ENCODE results near the gene BRF1. TPM values are rescaled to one million over a fixed set of nuclear protein-coding genes. Genes with fewer than 3 reads are reported as not detected.
A peak's percentile ranks its signal among the peaks of the same experiment; 100 is the strongest.

BRF1 gene
- total and polyA plus RNA-seq, 8 donors: 13.6 to 50.2 (median 20.4) TPM

DNA sequence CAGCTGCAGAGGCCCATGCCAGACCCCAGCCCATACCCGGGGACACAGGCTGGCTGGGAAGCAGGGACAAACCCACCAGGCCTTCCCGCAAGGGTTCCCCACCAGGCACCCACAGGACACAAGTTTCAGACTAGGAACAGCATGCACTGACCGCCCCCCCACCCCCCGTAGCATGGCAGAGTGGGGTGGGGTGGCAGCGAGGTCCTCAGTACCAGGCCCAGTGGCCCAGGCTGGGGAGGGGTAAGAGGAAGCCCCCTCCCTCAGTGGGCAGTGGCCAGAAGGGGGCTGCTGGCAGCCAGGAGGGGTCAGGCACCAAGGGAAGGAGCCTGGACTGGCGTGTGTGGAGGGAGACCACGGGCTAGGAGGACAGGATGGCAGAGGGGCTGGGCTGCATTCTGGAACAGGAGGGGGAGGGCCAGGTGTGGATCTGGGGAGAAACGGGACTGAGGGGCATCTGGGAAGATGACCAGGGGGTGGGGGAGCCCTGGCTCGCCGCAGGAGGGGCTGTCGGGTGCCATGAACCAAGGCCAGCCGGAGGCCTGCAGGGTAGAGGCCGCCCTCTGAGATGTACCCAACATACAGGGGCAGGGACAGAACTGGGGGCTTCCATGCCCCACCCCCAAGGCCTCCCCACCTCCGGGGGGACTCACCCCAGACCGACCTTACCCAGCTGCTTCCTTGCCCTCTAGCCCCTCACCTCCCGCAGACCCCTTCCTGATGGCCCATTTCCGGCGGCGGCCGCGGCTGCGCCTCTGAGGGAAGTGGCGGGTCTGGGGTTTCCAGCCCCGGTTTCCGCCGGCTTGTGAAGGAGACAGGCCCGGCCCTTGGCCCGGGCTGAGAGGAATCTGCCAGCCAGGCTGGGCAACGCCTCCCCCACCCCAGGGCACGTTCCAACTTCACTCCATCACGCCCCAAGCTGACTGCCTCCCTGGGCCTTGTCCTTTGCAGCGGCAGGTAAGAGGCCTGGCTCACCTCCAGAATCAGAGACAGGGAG is 126.6 kb downstream of the BRF1 start:
- Histone ChIP-seq H3K27ac (no peak overlapping the region), H3K36me3 (no peaks in the 10 kb centered on the region), H3K27me3 (no peaks in the 10 kb centered on the region), H3K4me3 (no peak overlapping the region), H3K9me3 (no peaks in the 10 kb centered on the region), H3K4me1 (peaks cover 14 to 21% (median 19%) of the 10 kb centered on the region in 3 donors)
- TF ChIP-seq, protein P1, sequence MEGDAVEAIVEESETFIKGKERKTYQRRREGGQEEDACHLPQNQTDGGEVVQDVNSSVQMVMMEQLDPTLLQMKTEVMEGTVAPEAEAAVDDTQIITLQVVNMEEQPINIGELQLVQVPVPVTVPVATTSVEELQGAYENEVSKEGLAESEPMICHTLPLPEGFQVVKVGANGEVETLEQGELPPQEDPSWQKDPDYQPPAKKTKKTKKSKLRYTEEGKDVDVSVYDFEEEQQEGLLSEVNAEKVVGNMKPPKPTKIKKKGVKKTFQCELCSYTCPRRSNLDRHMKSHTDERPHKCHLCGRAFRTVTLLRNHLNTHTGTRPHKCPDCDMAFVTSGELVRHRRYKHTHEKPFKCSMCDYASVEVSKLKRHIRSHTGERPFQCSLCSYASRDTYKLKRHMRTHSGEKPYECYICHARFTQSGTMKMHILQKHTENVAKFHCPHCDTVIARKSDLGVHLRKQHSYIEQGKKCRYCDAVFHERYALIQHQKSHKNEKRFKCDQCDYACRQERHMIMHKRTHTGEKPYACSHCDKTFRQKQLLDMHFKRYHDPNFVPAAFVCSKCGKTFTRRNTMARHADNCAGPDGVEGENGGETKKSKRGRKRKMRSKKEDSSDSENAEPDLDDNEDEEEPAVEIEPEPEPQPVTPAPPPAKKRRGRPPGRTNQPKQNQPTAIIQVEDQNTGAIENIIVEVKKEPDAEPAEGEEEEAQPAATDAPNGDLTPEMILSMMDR (IDR thresholded peaks at IDR 0.05): no peak
- ATAC-seq (no peak), DNase-seq (no peak), FAIRE-seq (no peak)
- WGBS, 2 donors: 73 to 81% methylated on average over 30 to 32 of the region's 32 CpGs
- intact Hi-C loops (cut with DNase I): no loop called here

DNA sequence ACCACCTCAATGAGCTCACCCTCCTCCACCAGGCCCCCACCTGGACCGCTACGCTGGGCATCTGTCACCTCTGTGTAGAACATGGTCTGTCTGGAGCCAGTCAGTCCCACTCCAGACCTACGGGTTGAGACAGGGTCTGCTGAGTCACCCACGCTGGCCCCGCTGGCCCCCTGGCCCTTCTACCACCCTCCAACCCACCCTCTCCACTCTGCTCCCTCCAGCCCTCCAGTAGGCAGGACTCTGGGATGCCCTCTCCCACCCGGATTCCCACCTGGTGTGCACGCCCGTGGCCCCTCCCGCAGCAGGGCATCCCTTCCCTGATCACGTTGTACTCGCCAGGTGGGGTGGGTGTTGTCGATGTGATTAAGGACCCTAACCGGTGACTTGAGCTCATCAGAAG is 127.7 kb downstream of the BRF1 start:
- no peak overlapping the region for H3K27ac ChIP-seq
- no peak overlapping the region for H3K4me3 ChIP-seq
- no peaks in the 10 kb centered on the region for H3K36me3 ChIP-seq
- H3K9me3 ChIP-seq: no peaks in the 10 kb centered on the region
- FAIRE-seq (no peak), DNase-seq (no peak), ATAC-seq (no peak)
- no peaks in the 10 kb centered on the region for H3K27me3 ChIP-seq
- WGBS, 2 donors: 92 to 96% methylated on average over 13 of the region's 13 CpGs
- peaks cover 14 to 21% (median 19%) of the 10 kb centered on the region in 3 donors for H3K4me1 ChIP-seq
- TF ChIP-seq, protein P1 (IDR thresholded peaks at IDR 0.05): no peak
- intact Hi-C loops (cut with DNase I): no loop called here

GRCh38 chr14:105172476-105172875 is 128.3 kb downstream of the BRF1 start:
- no peak for ATAC-seq
- Histone ChIP-seq H3K36me3 (no peaks in the 10 kb centered on the region), H3K27ac (no peak overlapping the region), H3K27me3 (no peaks in the 10 kb centered on the region), H3K4me1 (peaks cover 14 to 21% (median 19%) of the 10 kb centered on the region in 3 donors), H3K4me3 (no peak overlapping the region), H3K9me3 (no peaks in the 10 kb centered on the region)
- no peak for DNase-seq
- FAIRE-seq: no peak
- TF ChIP-seq, protein P1 (IDR thresholded peaks at IDR 0.05): no peak
- intact Hi-C loops (cut with DNase I): no loop called here
- 63 to 64% methylated on average over 7 of the region's 7 CpGs for WGBS, 2 donors

DNA sequence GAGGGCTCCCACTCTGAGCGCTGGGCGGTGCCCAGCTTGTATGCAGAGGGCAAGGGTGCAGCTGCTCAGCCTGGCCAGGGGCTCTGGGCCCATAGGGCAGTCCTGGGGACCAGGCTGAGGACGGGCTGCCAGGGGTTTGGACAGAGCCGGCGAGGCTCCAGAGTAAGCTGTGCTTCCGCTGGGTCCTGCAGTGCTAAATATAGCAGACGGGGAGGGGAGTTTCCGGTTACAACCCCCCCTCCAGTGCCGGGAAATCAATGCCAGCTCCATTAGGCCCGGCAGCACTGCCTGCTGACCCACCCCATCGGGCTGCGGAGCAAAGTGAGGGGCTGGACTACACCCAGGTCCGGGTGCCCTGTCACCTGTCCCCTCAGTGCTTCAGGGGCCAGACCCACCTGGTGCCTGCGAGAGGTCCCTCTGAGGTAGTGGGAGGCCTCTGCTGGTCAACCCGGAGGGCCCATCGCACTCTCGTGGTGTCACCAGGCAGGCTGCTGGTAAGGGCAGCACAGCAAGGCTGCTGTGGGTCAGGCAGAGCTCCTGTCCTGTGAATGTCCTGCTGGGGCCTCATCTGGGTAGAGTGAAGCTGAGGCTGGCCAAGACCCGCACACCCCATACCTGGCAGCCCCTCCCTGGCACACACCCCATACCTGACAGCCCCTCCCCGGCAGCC is 129.7 kb downstream of the BRF1 start:
- FAIRE-seq: no peak
- no peak overlapping the region for H3K4me3 ChIP-seq
- peaks cover 8 to 22% (median 18%) of the 10 kb centered on the region in 3 donors for H3K4me1 ChIP-seq
- peak overlapping the region in 3 of 4 donors; percentile 7 to 53 (median 47) for H3K27ac ChIP-seq
- no peaks in the 10 kb centered on the region for H3K27me3 ChIP-seq
- intact Hi-C loops (cut with DNase I): no loop called here
- no peaks in the 10 kb centered on the region for H3K36me3 ChIP-seq
- TF ChIP-seq, protein P1 (IDR thresholded peaks at IDR 0.05): no peak
- peak; percentile 21 to 69 (median 53) for ATAC-seq
- H3K9me3 ChIP-seq: no peaks in the 10 kb centered on the region
- WGBS, 2 donors: 14 to 18% methylated on average over 19 of the region's 19 CpGs
- peak in 2 of 6 donors; percentile 61 to 67 for DNase-seq

All from pancreas (tissue), 10 donors.